Prostate gland (tissue), 2 donors: ENCODE data around the gene DQX1. TPM values are rescaled to one million over a fixed set of nuclear protein-coding genes. Genes with fewer than 3 reads are reported as not detected.

Experiments used
- DNase-seq: peaks from one replicate; pipeline ENCODE4 v3.0.0-alpha.2; 2019; ENCODE audit warnings: low spot score
- H3K27ac ChIP-seq, 2 donors: fragments of 200-600 bp; sonication (generic); 2 replicates each; pipeline ENCODE4 v1.5.1; 2017 to 2019
- H3K27me3 ChIP-seq: fragments of 200-600 bp; sonication (generic); replicated peaks from 2 replicates; pipeline ENCODE4 v1.5.1; 2019; ENCODE audit not compliant: insufficient read depth
- H3K36me3 ChIP-seq, 2 donors: fragments of 200-600 bp; sonication (generic); 1 replicate in 1 of 2; 2 replicates in 1 of 2; pipeline versions ENCODE4 v1.5.1 to v1.8.1; 2017 to 2019
- H3K4me1 ChIP-seq: fragments of 200-600 bp; sonication (generic); replicated peaks from 2 replicates; pipeline ENCODE4 v1.5.1; 2019
- H3K4me3 ChIP-seq, 2 donors: fragments of 200-600 bp; sonication (generic); 2 replicates each; pipeline ENCODE4 v1.5.1; 2017 to 2019
- H3K9me3 ChIP-seq: fragments of 200-600 bp; sonication (generic); 2 replicates; pipeline ENCODE4 v1.5.1; 2017
- POLR2A ChIP-seq: fragments of 450-650 bp; IDR thresholded peaks from one replicate; pipeline ENCODE4 v1.6.1; 2016; ENCODE audit warnings: antibody characterized with exemption, mild to moderate bottlenecking
- POLR2AphosphoS5 ChIP-seq: sonication (generic); formaldehyde crosslinking; IDR thresholded peaks from one replicate; pipeline ENCODE4 v1.6.1; 2017; ENCODE audit warnings: antibody characterized with exemption
- WGBS: methylation state at CpG from one replicate; pipeline ENCODE4 v1.1.5; 2018; 5-methylcytosine and 5-hydroxymethylcytosine counted together
- intact Hi-C: fragments of 100-400 bp; cut with DNase I; formaldehyde crosslinking; loops from one replicate; pipeline ENCODE4 v1.14.2; 2022
- total RNA-seq, 2 donors: library from RNA; depleted of rRNA; stranded (reverse); fragments of >200 nt; gene quantifications; one replicate each; pipeline ENCODE4 v1.1.0, GENCODE V29; 2016
- TF ChIP-seq, protein P1 (sequence below), 4 experiments: fragments of 200-600 bp in 2 of 4; fragments of 450-650 bp in 2 of 4; sonication (generic) in 2 of 4; IDR thresholded peaks; 1 replicate in 3 of 4; 2 replicates in 1 of 4; pipeline ENCODE4 v1.5.1; 2016 to 2019; ENCODE audit warnings: antibody characterized with exemption in 4 of 4, mild to moderate bottlenecking in 2 of 4, moderate library complexity in 2 of 4

The DQX1 gene
- total RNA-seq, 2 donors from 2014 or later: not detected

DNA sequence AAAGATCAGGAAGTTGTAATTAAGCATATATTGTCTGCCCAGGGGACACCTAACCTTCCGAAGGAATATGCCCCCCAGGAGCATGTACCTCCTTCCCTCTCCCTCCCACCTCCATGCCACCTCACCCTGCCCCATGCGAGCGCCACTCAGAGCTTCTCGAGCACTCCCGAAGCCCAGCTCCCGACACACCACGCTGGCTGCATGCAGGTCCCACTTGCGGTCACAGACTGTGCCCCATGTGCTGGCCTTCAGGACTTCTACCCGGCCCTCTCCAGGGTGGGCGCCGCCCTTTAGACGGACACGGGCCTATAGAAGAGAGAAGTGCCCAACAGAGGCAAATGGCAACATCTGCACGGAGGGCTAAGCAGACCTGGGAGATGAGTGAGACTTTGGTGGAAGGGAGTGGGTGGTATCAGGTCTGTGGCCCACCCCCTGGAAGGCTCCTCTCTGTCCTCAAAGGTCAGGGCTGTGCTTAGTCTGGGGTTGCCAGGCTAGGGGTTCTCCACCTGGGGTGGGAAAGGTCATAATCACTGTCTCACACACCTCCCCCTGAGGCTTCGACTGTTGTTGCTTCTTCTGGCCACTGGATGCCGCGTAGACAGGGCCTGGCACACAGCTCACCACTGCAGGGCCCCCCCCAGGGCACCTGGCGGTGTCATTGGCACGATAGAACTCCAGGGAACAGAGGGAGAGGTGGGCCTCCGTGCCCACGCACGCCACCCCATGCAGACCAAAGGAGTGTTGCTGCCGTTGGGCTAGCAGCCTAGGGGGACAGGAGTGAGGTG lies 10.3 kb upstream of the DQX1 start:
- TF ChIP-seq, protein P1, sequence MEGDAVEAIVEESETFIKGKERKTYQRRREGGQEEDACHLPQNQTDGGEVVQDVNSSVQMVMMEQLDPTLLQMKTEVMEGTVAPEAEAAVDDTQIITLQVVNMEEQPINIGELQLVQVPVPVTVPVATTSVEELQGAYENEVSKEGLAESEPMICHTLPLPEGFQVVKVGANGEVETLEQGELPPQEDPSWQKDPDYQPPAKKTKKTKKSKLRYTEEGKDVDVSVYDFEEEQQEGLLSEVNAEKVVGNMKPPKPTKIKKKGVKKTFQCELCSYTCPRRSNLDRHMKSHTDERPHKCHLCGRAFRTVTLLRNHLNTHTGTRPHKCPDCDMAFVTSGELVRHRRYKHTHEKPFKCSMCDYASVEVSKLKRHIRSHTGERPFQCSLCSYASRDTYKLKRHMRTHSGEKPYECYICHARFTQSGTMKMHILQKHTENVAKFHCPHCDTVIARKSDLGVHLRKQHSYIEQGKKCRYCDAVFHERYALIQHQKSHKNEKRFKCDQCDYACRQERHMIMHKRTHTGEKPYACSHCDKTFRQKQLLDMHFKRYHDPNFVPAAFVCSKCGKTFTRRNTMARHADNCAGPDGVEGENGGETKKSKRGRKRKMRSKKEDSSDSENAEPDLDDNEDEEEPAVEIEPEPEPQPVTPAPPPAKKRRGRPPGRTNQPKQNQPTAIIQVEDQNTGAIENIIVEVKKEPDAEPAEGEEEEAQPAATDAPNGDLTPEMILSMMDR (IDR thresholded peaks at IDR 0.05): no peak
- TF ChIP-seq POLR2A (no peak), POLR2AphosphoS5 (no peak)
- no peaks in the 10 kb centered on the region for H3K9me3 ChIP-seq
- DNase-seq: no peak
- no peak overlapping the region for H3K27ac ChIP-seq
- H3K36me3 ChIP-seq: no peaks in the 10 kb centered on the region
- intact Hi-C loops: no loop called here
- H3K4me3 ChIP-seq: no peak overlapping the region
- H3K4me1 ChIP-seq: no peaks in the 10 kb centered on the region
- 84% methylated on average over 21 of the region's 23 CpGs for WGBS
- no peaks in the 10 kb centered on the region for H3K27me3 ChIP-seq

GRCh38 chr2:74535440-74535965 lies 9.5 kb upstream of the DQX1 start:
- Histone ChIP-seq H3K27me3 (no peaks in the 10 kb centered on the region), H3K4me1 (no peaks in the 10 kb centered on the region), H3K27ac (no peak overlapping the region), H3K4me3 (no peak overlapping the region), H3K9me3 (no peaks in the 10 kb centered on the region), H3K36me3 (no peaks in the 10 kb centered on the region)
- WGBS: 89% methylated on average over 10 of the region's 10 CpGs
- DNase-seq: no peak
- TF ChIP-seq POLR2AphosphoS5: no peak
- TF ChIP-seq, protein P1 (IDR thresholded peaks at IDR 0.05): no peak
- no peak for TF ChIP-seq POLR2A
- intact Hi-C loops: no loop called here

- TF ChIP-seq, protein P1 (IDR thresholded peaks at IDR 0.05): no peak
- no peak for TF ChIP-seq POLR2AphosphoS5
- no peak for TF ChIP-seq POLR2A
- no peaks in the 10 kb centered on the region for H3K9me3 ChIP-seq
- no peaks in the 10 kb centered on the region for H3K36me3 ChIP-seq
- no peak overlapping the region for H3K4me3 ChIP-seq
- H3K27ac ChIP-seq: no peak overlapping the region
- H3K4me1 ChIP-seq: no peaks in the 10 kb centered on the region
- no peak for DNase-seq
- 77% methylated on average over 12 of the region's 12 CpGs for WGBS
- H3K27me3 ChIP-seq: no peaks in the 10 kb centered on the region
- intact Hi-C loops: no loop called here
These were observed 8.4 kb upstream of the DQX1 start for GRCh38 chr2:74534411-74534810.

DNA sequence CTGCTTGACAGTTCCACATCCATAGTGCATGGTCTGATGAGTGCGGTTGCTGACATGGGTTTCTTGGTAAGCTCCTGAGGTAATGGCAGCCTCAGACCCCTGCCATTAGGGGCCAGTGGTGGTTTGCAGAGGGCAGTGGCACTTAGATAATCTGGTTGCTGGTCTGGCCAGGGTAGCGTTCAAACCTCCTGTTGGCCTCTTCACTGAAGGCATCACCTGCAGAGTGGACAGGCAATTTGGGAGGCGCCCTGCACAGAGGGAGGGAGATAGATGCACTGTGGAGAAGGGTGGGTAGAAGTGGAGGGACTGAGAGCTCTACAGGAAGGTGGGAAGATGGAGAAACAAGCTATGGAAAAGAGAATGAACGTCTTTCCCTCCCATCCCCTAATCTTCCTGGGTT lies 7.4 kb upstream of the DQX1 start:
- TF ChIP-seq, protein P1 (IDR thresholded peaks at IDR 0.05): no peak
- TF ChIP-seq POLR2A: no peak
- no peak for TF ChIP-seq POLR2AphosphoS5
- 87% methylated on average over 4 of the region's 4 CpGs for WGBS
- intact Hi-C loops: no loop called here

GRCh38 chr2:74532222-74532621 lies 6.2 kb upstream of the DQX1 start:
- TF ChIP-seq, protein P1 (IDR thresholded peaks at IDR 0.05): peak in 2 of 4 experiments; percentile 31
- TF ChIP-seq POLR2AphosphoS5: no peak
- Histone ChIP-seq H3K4me3 (no peak overlapping the region), H3K27me3 (no peaks in the 10 kb centered on the region), H3K4me1 (peaks cover 7% of the 10 kb centered on the region), H3K27ac (no peak overlapping the region), H3K36me3 (no peaks in the 10 kb centered on the region), H3K9me3 (no peaks in the 10 kb centered on the region)
- DNase-seq: no peak
- intact Hi-C loops: no loop called here

More for the DNA sequence above, 7.4 kb upstream of the DQX1 start:
- Histone ChIP-seq H3K4me3 (no peak overlapping the region), H3K27me3 (no peaks in the 10 kb centered on the region), H3K9me3 (no peaks in the 10 kb centered on the region), H3K27ac (no peak overlapping the region), H3K36me3 (no peaks in the 10 kb centered on the region), H3K4me1 (peaks cover 5% of the 10 kb centered on the region)
- DNase-seq: no peak
